Stimulated activated CD8-positive, alpha-beta memory T cell treated with anti-CD3 and anti-CD28 coated beads, Interleukin-2, amount 100 ng/mL, for 1 hour (primary cell): ENCODE data around the gene PDGFD.

Source experiments
- DNase-seq, 2 donors: peaks; one replicate each; pipeline ENCODE4 v3.0.0-alpha.2; 2020; ENCODE audit warnings: low read depth in 2 of 2

Gene PDGFD

DNA sequence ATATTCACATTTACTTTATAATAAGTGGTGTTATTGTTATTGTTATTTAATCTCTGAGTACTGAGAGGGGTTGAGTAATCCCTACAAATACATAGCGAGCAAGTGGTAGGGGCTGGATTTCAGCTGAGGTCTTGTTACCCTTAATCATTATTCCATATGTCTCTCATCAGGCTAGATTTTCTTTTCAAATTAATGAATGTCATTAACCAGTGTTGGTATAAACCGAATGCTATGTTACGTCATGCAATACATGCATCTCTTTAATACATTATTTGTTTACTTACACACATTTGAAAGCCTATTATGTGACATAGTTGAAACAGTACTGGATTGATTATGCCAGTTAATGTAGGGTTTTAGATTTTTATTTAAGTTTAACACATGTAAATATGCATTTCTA is 18.9 kb downstream of the PDGFD start:
- no peak for DNase-seq

DNA sequence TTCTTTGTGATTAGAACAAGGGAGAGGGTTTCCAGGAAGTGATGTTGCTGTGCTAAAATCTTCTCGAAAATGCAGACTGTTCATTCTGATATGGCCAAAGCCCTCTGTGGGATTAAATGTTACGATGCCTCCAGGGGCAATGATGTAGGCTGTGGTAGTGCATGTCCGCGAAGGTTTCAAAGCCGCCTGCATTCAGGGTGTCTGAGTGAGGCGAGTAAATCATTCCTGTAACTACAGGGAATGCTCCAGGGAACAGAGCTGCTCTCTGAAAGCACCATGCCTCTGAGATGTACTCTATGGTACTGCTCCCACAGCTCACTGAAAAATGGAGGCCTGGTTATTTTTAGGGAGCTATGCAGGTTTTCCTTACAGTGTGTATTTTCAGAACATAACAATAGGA is 21.2 kb downstream of the PDGFD start:
- no peak for DNase-seq

- DNase-seq = no peak
Measured at GRCh38 chr11:104136861-104137260, 27.1 kb downstream of the PDGFD start.

- no peak for DNase-seq
Measured at GRCh38 chr11:104134745-104135144, 29.2 kb downstream of the PDGFD start.

DNA sequence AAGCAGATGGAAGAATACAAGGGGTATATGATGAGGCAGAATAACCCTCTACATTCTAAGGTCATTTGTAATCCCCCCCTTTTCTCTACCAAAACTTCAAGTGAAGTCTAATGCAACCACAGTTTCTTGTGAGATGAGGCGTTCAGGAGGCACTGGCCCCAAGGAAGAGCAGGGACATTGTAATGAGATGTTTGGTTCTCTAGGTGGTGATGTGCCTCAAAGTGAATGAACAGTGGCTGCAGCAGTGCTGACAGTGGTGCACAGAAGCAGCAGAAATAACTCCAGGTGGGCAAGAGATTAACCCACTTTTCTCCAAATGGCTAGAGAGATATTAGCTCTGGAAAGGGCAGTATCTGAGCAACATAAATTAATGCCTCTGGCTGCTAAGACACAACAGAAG is 33.8 kb downstream of the PDGFD start:
- DNase-seq = no peak

GRCh38 chr11:104129145-104129544 is 34.8 kb downstream of the PDGFD start:
- no peak for DNase-seq

DNA sequence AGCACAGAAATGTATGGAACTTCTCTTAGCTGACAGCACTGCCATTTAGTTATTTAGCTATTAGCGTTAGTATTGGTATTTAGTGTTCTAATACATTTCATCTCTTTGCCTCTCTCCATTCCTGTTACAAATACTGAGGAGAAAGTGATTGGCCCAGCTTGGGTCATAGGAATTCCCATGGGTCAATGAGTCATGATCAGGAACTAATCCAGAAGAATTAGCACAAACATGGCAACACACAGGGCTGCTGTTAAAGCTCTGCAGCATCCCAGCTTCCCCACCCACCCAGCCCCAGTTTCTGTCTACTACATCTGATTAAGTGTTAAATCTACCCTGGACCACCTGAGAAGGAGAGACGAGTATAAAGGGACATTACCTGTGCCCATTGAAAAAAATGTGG is 36.1 kb downstream of the PDGFD start:
- no peak for DNase-seq

DNA sequence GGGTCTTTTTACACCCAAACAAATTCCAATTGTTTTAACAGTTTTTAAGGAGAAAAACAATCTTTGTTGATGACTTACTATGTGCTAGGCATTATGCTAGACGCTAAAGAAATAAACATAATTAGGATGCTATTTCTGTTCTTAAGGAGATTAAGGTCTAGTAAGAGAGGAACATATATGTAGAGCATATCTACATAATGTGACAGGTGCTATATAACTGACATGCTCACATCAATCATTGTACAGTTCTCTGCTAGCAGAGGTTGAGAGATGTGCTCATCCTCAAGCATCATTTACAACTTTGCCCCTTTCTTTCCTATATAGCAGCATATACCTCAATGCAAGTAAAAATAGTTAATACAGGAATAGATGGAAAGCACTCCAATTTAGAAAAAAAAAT is 37.5 kb downstream of the PDGFD start:
- no peak for DNase-seq

DNA sequence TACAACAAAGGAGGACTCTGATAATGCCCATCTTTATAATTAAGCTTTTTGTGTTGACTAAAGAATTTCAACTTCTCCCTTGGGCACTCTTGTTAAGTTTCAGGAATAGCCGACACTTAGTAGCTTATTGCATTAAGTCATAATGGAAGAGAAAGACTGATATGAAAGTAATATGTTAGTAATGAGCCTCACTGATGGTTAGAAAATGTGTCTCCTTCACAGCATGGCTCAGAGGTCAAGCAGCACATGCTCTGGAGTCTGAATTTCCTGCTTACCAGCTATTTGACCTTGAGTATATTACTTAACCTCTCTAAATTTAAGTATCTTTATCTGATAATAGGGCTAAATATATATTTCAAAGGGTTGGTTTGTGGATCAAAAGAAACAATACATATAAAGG is 39.0 kb downstream of the PDGFD start:
- no peak for DNase-seq

DNA sequence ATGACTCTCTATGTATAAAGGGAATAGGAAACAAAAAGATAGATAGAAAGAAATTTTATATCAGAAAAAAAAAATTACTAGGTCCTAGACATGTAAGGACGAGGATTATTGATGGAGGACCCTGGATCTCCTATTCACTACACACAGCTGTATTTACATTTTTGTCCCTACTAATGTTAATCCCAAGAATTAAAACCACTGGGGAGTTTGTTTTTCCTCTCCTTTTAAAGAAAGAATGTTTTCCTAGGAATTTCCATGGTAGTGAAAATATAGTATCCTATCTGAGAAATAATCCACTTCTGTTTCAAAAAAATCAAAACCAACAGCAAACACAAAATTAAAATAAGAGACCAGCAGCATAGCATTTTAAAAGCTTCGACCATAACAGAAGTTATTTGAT is 41.1 kb downstream of the PDGFD start:
- DNase-seq = no peak

DNA sequence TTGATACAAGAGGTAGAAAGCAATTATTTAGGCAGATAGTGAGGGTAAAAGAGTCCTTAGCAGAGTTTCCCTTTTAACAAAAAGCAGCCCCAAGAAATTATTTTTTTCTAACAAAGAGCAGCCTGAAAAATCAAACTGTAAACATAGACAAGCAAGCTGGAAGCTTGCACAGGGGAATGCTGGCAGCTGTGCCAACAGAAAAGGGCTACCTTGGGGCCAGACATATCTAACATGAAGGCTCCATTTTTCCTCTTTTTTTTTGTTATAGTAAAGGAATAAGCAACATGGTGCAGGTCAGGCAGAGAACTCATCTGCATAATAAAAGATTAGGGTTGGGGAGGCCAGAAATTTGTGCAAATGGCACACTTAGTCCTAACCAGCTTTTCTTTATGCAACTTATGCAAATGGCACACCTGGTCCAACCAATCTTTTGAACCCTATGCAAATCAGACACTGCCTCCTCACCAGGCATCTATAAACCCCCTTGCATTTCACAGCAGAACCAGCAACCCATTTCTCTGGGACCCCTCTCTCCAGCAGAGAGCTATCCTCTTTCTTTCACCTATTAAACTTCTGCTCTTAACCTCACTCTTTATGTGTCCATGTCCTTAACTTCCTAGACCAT is 41.8 kb downstream of the PDGFD start:
- DNase-seq = no peak

- no peak for DNase-seq
Measured at GRCh38 chr11:104120493-104121137, 43.3 kb downstream of the PDGFD start.

DNA sequence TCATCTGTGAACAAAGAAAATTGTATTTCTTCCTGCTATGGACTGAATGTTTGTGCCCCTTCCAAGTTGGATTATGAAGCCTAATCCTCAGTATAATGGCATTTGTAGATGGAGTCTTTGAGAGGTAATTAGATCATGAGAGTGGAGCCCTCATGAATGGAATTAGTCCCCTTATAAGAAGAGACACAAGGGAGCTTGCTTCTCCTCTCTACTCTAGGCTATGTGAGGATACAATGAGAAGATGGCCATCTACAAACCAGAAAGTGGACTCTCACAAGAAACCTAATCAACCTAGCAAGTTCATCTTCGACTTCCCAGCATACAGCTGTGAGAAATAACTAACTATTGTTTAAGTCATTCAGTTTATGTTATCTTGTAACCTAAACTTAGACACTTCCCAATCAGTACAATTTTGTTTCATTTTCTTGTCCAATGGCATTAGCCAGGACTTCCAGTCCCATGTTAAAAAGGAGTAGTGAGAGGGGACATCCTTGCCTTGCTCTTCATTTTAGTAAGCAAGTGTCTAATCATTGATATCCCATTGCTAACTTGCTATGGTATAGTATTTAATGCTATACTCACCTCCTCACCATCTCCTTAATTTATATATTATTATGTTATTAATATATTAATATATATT is 45.7 kb downstream of the PDGFD start:
- no peak for DNase-seq

GRCh38 chr11:104113541-104113940 is 50.4 kb downstream of the PDGFD start:
- DNase-seq = no peak

GRCh38 chr11:104106136-104106754 is 57.7 kb downstream of the PDGFD start:
- no peak for DNase-seq

DNA sequence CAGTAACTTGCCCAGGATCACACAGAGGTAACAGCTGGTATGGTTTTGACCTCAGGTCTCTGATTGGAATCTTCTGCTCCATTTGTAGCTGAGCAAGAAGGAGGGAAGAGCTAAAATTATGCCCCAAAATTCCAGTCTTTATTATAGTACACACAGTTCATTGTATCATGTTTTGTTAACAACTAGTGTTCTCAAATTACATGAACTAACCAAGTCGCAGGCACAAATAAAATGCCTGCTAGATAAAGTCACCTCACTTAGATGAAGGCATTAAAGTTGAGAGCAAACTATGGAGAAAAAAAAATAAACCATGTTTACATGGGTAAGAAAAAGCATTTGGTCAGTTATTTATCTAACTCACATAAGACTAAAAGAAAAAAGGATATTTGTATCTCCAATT is 58.8 kb downstream of the PDGFD start:
- DNase-seq = no peak

GRCh38 chr11:104104664-104105063 is 59.3 kb downstream of the PDGFD start:
- no peak for DNase-seq

GRCh38 chr11:104104201-104104600 is 59.7 kb downstream of the PDGFD start:
- no peak for DNase-seq

DNA sequence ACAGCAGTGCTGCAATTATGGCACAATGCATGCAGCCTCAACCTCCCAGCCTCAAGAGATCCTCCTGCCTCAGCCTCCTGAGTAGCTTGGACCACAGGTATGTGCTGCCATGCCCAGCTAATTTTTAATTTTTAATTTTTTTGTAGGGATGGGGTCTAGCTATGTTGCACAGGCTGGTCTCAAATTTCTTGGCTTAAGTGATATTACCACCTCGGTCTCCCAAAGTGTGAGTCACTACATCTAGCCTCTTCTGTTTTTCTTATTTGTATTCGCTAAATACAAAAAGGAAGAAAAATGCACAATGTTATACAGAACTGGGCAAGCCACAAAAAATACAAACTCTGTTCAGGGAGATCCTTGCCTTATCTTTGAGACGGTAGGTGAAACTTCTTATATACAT is 65.4 kb downstream of the PDGFD start:
- DNase-seq = no peak

DNA sequence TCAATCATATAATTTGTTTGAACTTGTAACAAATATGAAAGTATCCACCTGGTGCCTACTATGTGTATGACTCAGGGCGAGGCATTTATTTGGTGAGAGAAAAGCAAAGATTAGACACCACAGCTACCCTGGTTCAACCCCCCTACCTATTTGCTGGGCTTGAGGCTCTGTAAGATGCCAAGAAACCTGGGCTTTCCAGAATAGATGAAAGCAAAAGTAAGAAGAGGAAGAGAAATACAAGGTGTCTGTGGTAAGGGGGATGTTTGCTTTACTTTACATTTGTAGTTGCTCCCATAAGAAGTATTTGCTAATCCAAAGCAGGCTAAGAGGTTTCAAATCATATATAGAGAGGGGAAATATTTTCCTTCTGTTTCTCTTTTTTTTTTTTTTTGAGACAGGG is 65.8 kb downstream of the PDGFD start:
- DNase-seq = no peak

DNA sequence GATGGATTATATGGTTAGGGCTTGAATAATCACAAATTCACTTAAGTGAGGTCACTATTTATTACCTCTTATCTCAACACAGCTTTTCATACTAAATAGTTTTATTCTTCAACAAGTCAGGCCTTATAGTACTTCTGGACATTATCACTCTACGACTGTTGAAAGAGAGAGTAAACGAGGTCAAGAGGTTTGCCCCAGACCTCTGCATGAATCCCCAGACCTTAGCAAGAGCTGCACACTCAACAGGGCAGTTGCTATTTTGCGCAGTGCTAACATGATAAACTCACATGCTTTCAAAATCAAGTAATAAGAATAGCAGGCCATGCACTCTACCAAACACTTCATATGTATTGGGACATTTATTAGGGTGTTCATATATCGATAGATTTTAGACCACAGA is 67.0 kb downstream of the PDGFD start:
- DNase-seq = no peak

DNA sequence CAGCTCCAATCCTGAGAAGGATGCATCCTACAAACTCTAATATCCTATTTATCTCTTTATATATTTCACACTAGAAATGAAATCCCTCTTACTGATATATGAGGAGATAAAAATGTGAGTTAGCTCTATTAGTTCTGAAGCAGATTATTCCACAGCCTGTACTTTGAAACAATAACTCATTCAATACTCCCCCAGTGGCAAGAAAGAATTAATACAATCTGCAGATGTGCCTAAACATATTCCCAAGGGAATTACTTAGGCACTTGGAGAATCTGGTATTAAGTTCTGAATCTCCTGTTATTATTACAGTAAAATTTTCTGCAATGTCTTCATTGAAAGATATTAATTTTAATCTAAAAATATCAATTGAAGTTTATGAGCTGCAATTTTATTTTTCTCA is 68.2 kb downstream of the PDGFD start:
- DNase-seq = no peak

DNA sequence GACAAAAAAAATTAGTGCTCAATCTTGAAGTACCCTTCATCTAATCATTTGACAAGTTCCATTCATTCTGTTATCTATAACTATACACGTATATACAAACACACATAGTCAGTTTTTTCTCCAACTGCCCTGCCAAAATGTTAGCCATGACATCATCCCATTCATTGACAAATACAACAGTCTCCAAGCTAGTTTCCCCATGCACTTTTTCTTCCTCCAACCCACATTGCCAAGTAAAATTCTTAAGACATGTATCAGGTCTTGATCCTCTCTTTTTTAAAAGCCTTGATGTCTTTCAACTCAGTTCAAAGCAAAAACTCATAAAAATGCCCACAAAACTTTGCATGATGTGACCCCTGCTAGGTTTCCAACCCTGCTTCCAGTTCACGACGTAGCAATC is 69.4 kb downstream of the PDGFD start:
- DNase-seq = no peak
